Vagina (tissue), 2 donors: ENCODE results near the gene MAPK14.

Source experiments
- CTCF ChIP-seq, 3 experiments: fragments of 450-650 bp in 2 of 3; fragments of 200-600 bp in 1 of 3; sonication (generic) in 1 of 3; IDR thresholded peaks; one replicate each; pipeline ENCODE4 v1.5.1; 2017 to 2019; ENCODE audit warnings: antibody characterized with exemption in 3 of 3, mild to moderate bottlenecking in 2 of 3, moderate library complexity in 2 of 3
- POLR2AphosphoS5 ChIP-seq, 2 donors: sonication (generic); formaldehyde crosslinking; IDR thresholded peaks; one replicate each; pipeline ENCODE4 v1.9.0; 2017; ENCODE audit warnings: antibody characterized with exemption in 2 of 2, mild to moderate bottlenecking in 2 of 2, low read depth in 1 of 2; ENCODE audit not compliant: insufficient read depth in 1 of 2

- TF ChIP-seq CTCF (IDR thresholded peaks at IDR 0.05) (peak; percentile 87 to 93 (median 92)), POLR2AphosphoS5 (IDR thresholded peaks at IDR 0.05; ENCODE audit: insufficient read depth in 1 of 2, low read depth in 1 of 2) (peak in 1 of 2 donors; percentile 76)
Observed at GRCh38 chr6:36094753-36095496, 67.3 kb downstream of the MAPK14 start.
